HG03460 (cell line): ENCODE measurements around the gene MYOZ2.
"Not testable (repeated sequence)": the region's sequence is repeated elsewhere in the genome, so short reads cannot be mapped to it uniquely, and the experiment has no call there.

Experiments
- ATAC-seq: cut with Tn5 transposase; IDR thresholded peaks from one replicate; pipeline ENCODE4 v1.9.1; 2021; ENCODE audit not compliant: unreplicated experiment

Gene MYOZ2

GRCh38 chr4:119125931-119126330, 9.7 kb upstream of the MYOZ2 start:
- ATAC-seq = no peak

- no peak for ATAC-seq
Measured at GRCh38 chr4:119128148-119128547, 7.5 kb upstream of the MYOZ2 start.

GRCh38 chr4:119130365-119131065, 5.1 kb upstream of the MYOZ2 start:
- ATAC-seq = no peak

GRCh38 chr4:119131164-119131563, 4.5 kb upstream of the MYOZ2 start:
- no peak for ATAC-seq

GRCh38 chr4:119132306-119132705, 3.3 kb upstream of the MYOZ2 start:
- ATAC-seq = no peak

- no peak for ATAC-seq
Measured at GRCh38 chr4:119136546-119136945, 914 bp downstream of the MYOZ2 start.

GRCh38 chr4:119138046-119138445, 2.4 kb downstream of the MYOZ2 start:
- no peak for ATAC-seq

- no peak for ATAC-seq
Measured at GRCh38 chr4:119139311-119139710, 3.7 kb downstream of the MYOZ2 start.

- ATAC-seq = no peak
Measured at GRCh38 chr4:119139822-119140252, 4.2 kb downstream of the MYOZ2 start.

GRCh38 chr4:119141283-119141682, 5.7 kb downstream of the MYOZ2 start:
- ATAC-seq = not testable (repeated sequence)

GRCh38 chr4:119142833-119143232, 7.2 kb downstream of the MYOZ2 start:
- ATAC-seq = no peak

- ATAC-seq = not testable (repeated sequence)
Measured at GRCh38 chr4:119143341-119143740, 7.7 kb downstream of the MYOZ2 start.

GRCh38 chr4:119149110-119149509, 13.5 kb downstream of the MYOZ2 start:
- no peak for ATAC-seq

GRCh38 chr4:119151161-119151560, 15.5 kb downstream of the MYOZ2 start:
- no peak for ATAC-seq

- no peak for ATAC-seq
Measured at GRCh38 chr4:119152741-119153140, 17.1 kb downstream of the MYOZ2 start.

GRCh38 chr4:119162174-119162573, 26.5 kb downstream of the MYOZ2 start:
- ATAC-seq = no peak

- no peak for ATAC-seq
Measured at GRCh38 chr4:119165767-119166166, 30.1 kb downstream of the MYOZ2 start.

- no peak for ATAC-seq
Measured at GRCh38 chr4:119170195-119170594, 34.6 kb downstream of the MYOZ2 start.

GRCh38 chr4:119172223-119172622, 36.6 kb downstream of the MYOZ2 start:
- no peak for ATAC-seq

- not testable (repeated sequence) for ATAC-seq
Measured at GRCh38 chr4:119173729-119174361, 38.2 kb downstream of the MYOZ2 start.

GRCh38 chr4:119179011-119179410, 43.4 kb downstream of the MYOZ2 start:
- no peak for ATAC-seq

GRCh38 chr4:119184128-119184527, 48.5 kb downstream of the MYOZ2 start:
- no peak for ATAC-seq

GRCh38 chr4:119189638-119190037, 54.0 kb downstream of the MYOZ2 start:
- ATAC-seq = no peak
